ENCODE measurements around the gene SLX4.

Gene SLX4

GRCh38 chr16:3597676-3598075, 13.7 kb downstream of the SLX4 start:
- no peak overlapping the region for H3K4me3 ChIP-seq (ENCODE audit: extremely low read depth, insufficient read depth, low read length, poor library complexity, severe bottlenecking)
- peaks cover 19% of the 10 kb centered on the region for H3K9me3 ChIP-seq (ENCODE audit: control insufficient read depth, low read length)
- no peak overlapping the region for H3K27ac ChIP-seq (ENCODE audit: low read depth, low read length, severe bottlenecking)
- 96 to 98% methylated on average over 14 to 17 of the region's 17 CpGs for WGBS, 2 experiments (ENCODE audit: insufficient coverage in 2 of 2)
- H3K36me3 ChIP-seq (ENCODE audit: control insufficient read depth, insufficient read depth, low read length) = peaks cover 60% of the 10 kb centered on the region
- H3K4me1 ChIP-seq (ENCODE audit: control insufficient read depth, insufficient read depth, low read length, poor library complexity, severe bottlenecking) = no peaks in the 10 kb centered on the region

GRCh38 chr16:3597226-3597625, 14.2 kb downstream of the SLX4 start:
- Histone ChIP-seq H3K4me1 (ENCODE audit: control insufficient read depth, insufficient read depth, low read length, poor library complexity, severe bottlenecking) (no peaks in the 10 kb centered on the region), H3K27ac (ENCODE audit: low read depth, low read length, severe bottlenecking) (no peak overlapping the region), H3K9me3 (ENCODE audit: control insufficient read depth, low read length) (peaks cover 19% of the 10 kb centered on the region), H3K36me3 (ENCODE audit: control insufficient read depth, insufficient read depth, low read length) (peaks cover 58% of the 10 kb centered on the region), H3K4me3 (ENCODE audit: extremely low read depth, insufficient read depth, low read length, poor library complexity, severe bottlenecking) (no peak overlapping the region)
- 92 to 97% methylated on average over 9 of the region's 10 CpGs for WGBS, 2 experiments (ENCODE audit: insufficient coverage in 2 of 2)

GRCh38 chr16:3596101-3596861, 15.1 kb downstream of the SLX4 start:
- H3K27ac ChIP-seq (ENCODE audit: low read depth, low read length, severe bottlenecking) = no peak overlapping the region
- peaks cover 19% of the 10 kb centered on the region for H3K9me3 ChIP-seq (ENCODE audit: control insufficient read depth, low read length)
- H3K4me3 ChIP-seq (ENCODE audit: extremely low read depth, insufficient read depth, low read length, poor library complexity, severe bottlenecking) = no peak overlapping the region
- 93 to 94% methylated on average over 27 of the region's 27 CpGs for WGBS, 2 experiments (ENCODE audit: insufficient coverage in 2 of 2)
- no peaks in the 10 kb centered on the region for H3K4me1 ChIP-seq (ENCODE audit: control insufficient read depth, insufficient read depth, low read length, poor library complexity, severe bottlenecking)
- H3K36me3 ChIP-seq (ENCODE audit: control insufficient read depth, insufficient read depth, low read length) = peaks cover 49% of the 10 kb centered on the region

GRCh38 chr16:3595521-3596021, 15.8 kb downstream of the SLX4 start:
- 92 to 95% methylated on average over 11 to 14 of the region's 19 CpGs for WGBS, 2 experiments (ENCODE audit: insufficient coverage in 2 of 2)
- H3K4me3 ChIP-seq (ENCODE audit: extremely low read depth, insufficient read depth, low read length, poor library complexity, severe bottlenecking) = no peak overlapping the region
- peaks cover 48% of the 10 kb centered on the region for H3K36me3 ChIP-seq (ENCODE audit: control insufficient read depth, insufficient read depth, low read length)

GRCh38 chr16:3595110-3595486, 16.3 kb downstream of the SLX4 start:
- WGBS, 2 experiments (ENCODE audit: insufficient coverage in 2 of 2) = 90 to 94% methylated on average over 11 of the region's 11 CpGs
- peaks cover 48% of the 10 kb centered on the region for H3K36me3 ChIP-seq (ENCODE audit: control insufficient read depth, insufficient read depth, low read length)

More at GRCh38 chr16:3595521-3596021, 15.8 kb downstream of the SLX4 start:
- Histone ChIP-seq H3K27ac (ENCODE audit: low read depth, low read length, severe bottlenecking) (no peak overlapping the region), H3K4me1 (ENCODE audit: control insufficient read depth, insufficient read depth, low read length, poor library complexity, severe bottlenecking) (no peaks in the 10 kb centered on the region), H3K9me3 (ENCODE audit: control insufficient read depth, low read length) (peaks cover 13% of the 10 kb centered on the region)

GRCh38 chr16:3594316-3595109, 16.9 kb downstream of the SLX4 start:
- Histone ChIP-seq H3K9me3 (ENCODE audit: control insufficient read depth, low read length) (peaks cover 2% of the 10 kb centered on the region), H3K4me1 (ENCODE audit: control insufficient read depth, insufficient read depth, low read length, poor library complexity, severe bottlenecking) (peaks cover 5% of the 10 kb centered on the region), H3K27ac (ENCODE audit: low read depth, low read length, severe bottlenecking) (no peak overlapping the region), H3K4me3 (ENCODE audit: extremely low read depth, insufficient read depth, low read length, poor library complexity, severe bottlenecking) (no peak overlapping the region), H3K36me3 (ENCODE audit: control insufficient read depth, insufficient read depth, low read length) (peaks cover 48% of the 10 kb centered on the region)
- 93 to 94% methylated on average over 20 to 22 of the region's 22 CpGs for WGBS, 2 experiments (ENCODE audit: insufficient coverage in 2 of 2)

More at GRCh38 chr16:3595110-3595486, 16.3 kb downstream of the SLX4 start:
- Histone ChIP-seq H3K27ac (ENCODE audit: low read depth, low read length, severe bottlenecking) (no peak overlapping the region), H3K4me3 (ENCODE audit: extremely low read depth, insufficient read depth, low read length, poor library complexity, severe bottlenecking) (no peak overlapping the region), H3K9me3 (ENCODE audit: control insufficient read depth, low read length) (peaks cover 8% of the 10 kb centered on the region), H3K4me1 (ENCODE audit: control insufficient read depth, insufficient read depth, low read length, poor library complexity, severe bottlenecking) (no peaks in the 10 kb centered on the region)

- no peak overlapping the region for H3K4me3 ChIP-seq (ENCODE audit: extremely low read depth, insufficient read depth, low read length, poor library complexity, severe bottlenecking)
- H3K4me1 ChIP-seq (ENCODE audit: control insufficient read depth, insufficient read depth, low read length, poor library complexity, severe bottlenecking) = peaks cover 7% of the 10 kb centered on the region
- H3K27ac ChIP-seq (ENCODE audit: low read depth, low read length, severe bottlenecking) = no peak overlapping the region
- WGBS, 2 experiments (ENCODE audit: insufficient coverage in 2 of 2) = 98% methylated on average over 11 of the region's 12 CpGs
- peaks cover 38% of the 10 kb centered on the region for H3K36me3 ChIP-seq (ENCODE audit: control insufficient read depth, insufficient read depth, low read length)
- H3K9me3 ChIP-seq (ENCODE audit: control insufficient read depth, low read length) = no peaks in the 10 kb centered on the region
Observed at GRCh38 chr16:3592559-3592958, 18.8 kb downstream of the SLX4 start.

GRCh38 chr16:3591991-3592390, 19.4 kb downstream of the SLX4 start:
- Histone ChIP-seq H3K9me3 (ENCODE audit: control insufficient read depth, low read length) (no peaks in the 10 kb centered on the region), H3K4me3 (ENCODE audit: extremely low read depth, insufficient read depth, low read length, poor library complexity, severe bottlenecking) (no peak overlapping the region), H3K36me3 (ENCODE audit: control insufficient read depth, insufficient read depth, low read length) (peaks cover 35% of the 10 kb centered on the region), H3K27ac (ENCODE audit: low read depth, low read length, severe bottlenecking) (no peak overlapping the region), H3K4me1 (ENCODE audit: control insufficient read depth, insufficient read depth, low read length, poor library complexity, severe bottlenecking) (peaks cover 7% of the 10 kb centered on the region)
- WGBS, 2 experiments (ENCODE audit: insufficient coverage in 2 of 2) = 90 to 100% methylated on average over 5 to 6 of the region's 6 CpGs

GRCh38 chr16:3591436-3591803, 20.0 kb downstream of the SLX4 start:
- no peak overlapping the region for H3K4me3 ChIP-seq (ENCODE audit: extremely low read depth, insufficient read depth, low read length, poor library complexity, severe bottlenecking)
- no peak overlapping the region for H3K27ac ChIP-seq (ENCODE audit: low read depth, low read length, severe bottlenecking)
- peaks cover 38% of the 10 kb centered on the region for H3K36me3 ChIP-seq (ENCODE audit: control insufficient read depth, insufficient read depth, low read length)
- WGBS, 2 experiments (ENCODE audit: insufficient coverage in 2 of 2) = 87 to 91% methylated on average over 5 of the region's 5 CpGs
- peaks cover 7% of the 10 kb centered on the region for H3K4me1 ChIP-seq (ENCODE audit: control insufficient read depth, insufficient read depth, low read length, poor library complexity, severe bottlenecking)
- no peaks in the 10 kb centered on the region for H3K9me3 ChIP-seq (ENCODE audit: control insufficient read depth, low read length)

GRCh38 chr16:3590736-3591435, 20.5 kb downstream of the SLX4 start:
- H3K36me3 ChIP-seq (ENCODE audit: control insufficient read depth, insufficient read depth, low read length) = peaks cover 37% of the 10 kb centered on the region
- WGBS, 2 experiments (ENCODE audit: insufficient coverage in 2 of 2) = 93 to 94% methylated on average over 26 to 27 of the region's 27 CpGs
- H3K27ac ChIP-seq (ENCODE audit: low read depth, low read length, severe bottlenecking) = no peak overlapping the region
- no peak overlapping the region for H3K4me3 ChIP-seq (ENCODE audit: extremely low read depth, insufficient read depth, low read length, poor library complexity, severe bottlenecking)
- H3K9me3 ChIP-seq (ENCODE audit: control insufficient read depth, low read length) = no peaks in the 10 kb centered on the region
- peaks cover 7% of the 10 kb centered on the region for H3K4me1 ChIP-seq (ENCODE audit: control insufficient read depth, insufficient read depth, low read length, poor library complexity, severe bottlenecking)
